Esophagus squamous epithelium (tissue), 4 donors: ENCODE data around the gene C1QL2.

Source experiments
- CTCF ChIP-seq, 6 experiments: fragments of 450-650 bp in 4 of 6; fragments of 200-600 bp in 2 of 6; sonication (generic) in 2 of 6; IDR thresholded peaks; one replicate each; pipeline ENCODE4 v1.5.1; 2016 to 2019; ENCODE audit warnings: antibody characterized with exemption in 6 of 6, mild to moderate bottlenecking in 4 of 6, moderate library complexity in 4 of 6
- POLR2A ChIP-seq, 4 donors: fragments of 450-650 bp; IDR thresholded peaks; one replicate each; pipeline ENCODE4 v1.6.1; 2017; ENCODE audit warnings: antibody characterized with exemption in 4 of 4, mild to moderate bottlenecking in 4 of 4, moderate library complexity in 3 of 4

GRCh38 chr2:119181791-119182445 is 23.4 kb upstream of the C1QL2 start:
- TF ChIP-seq CTCF (IDR thresholded peaks at IDR 0.05) (no peak), POLR2A (IDR thresholded peaks at IDR 0.05) (no peak)
